NK-92 (cell line): ENCODE data around the gene SLC24A1.

Experiments
- DNase-seq: peaks from one replicate; lab custom pipeline; 2025; ENCODE audit not compliant: unreplicated experiment; lab: John Stamatoyannopoulos, UW

SLC24A1 gene

DNA sequence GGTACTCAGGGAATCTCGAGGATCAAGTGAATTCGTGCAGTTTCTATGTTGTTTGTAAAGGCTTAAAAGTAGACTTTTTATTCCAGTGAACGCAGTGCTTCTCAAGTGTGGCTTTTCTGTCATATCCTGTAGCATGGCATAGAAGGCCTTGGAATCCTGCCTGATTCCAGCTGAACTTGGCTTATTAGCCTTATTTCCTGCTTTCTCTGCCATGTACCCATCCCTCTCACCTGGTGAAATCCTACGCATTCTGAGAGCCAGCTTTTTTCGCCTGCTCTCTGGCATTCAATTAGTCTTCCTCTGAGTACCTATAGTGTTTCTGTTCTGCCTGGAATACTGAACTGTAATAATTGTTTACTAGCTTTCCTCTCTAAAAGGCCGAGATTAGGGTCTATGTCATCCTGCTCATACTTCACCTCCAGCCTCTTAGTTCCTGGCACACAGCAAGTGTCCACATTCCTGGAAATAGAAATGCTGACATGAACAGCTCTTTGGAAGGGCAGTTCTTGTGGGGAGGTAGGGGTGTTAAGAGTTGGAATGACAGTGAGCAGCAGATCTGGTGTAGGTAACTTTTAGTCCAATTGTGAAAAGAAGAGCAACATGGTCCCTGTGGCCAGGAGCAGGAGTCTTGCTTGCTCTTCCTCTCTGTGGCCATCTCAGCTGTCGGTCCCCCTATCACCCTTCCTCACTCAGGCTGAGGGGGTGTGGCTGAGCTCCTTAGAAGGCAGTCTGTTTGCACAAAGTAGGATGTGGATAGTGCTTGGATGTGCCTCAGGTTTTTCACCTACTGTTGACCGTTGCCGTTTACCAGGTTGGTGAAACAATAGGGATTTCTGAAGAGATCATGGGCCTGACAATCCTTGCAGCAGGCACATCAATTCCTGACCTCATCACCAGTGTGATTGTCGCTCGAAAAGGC, 30.4 kb downstream of the SLC24A1 start:
- DNase-seq, result no peak

DNA sequence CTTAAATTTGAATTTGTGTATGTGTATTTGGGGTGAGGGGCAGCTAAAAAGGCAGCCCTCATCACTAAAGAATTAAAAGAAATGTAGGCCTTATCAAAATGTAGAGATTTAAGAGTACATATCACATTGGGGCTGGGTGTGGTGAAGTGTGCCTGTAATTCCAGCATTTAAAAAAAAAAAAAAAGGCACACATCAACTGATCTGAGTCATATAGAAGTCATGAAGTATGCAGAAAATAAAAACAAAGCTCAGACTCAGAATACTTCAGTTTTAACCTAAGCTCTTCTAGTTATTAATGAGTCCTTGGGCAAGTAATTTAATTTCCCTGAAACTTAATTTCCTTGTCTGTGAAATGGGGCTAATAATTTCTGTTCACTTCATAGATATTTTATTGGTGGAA, 31.6 kb downstream of the SLC24A1 start:
- no peak for DNase-seq

DNA sequence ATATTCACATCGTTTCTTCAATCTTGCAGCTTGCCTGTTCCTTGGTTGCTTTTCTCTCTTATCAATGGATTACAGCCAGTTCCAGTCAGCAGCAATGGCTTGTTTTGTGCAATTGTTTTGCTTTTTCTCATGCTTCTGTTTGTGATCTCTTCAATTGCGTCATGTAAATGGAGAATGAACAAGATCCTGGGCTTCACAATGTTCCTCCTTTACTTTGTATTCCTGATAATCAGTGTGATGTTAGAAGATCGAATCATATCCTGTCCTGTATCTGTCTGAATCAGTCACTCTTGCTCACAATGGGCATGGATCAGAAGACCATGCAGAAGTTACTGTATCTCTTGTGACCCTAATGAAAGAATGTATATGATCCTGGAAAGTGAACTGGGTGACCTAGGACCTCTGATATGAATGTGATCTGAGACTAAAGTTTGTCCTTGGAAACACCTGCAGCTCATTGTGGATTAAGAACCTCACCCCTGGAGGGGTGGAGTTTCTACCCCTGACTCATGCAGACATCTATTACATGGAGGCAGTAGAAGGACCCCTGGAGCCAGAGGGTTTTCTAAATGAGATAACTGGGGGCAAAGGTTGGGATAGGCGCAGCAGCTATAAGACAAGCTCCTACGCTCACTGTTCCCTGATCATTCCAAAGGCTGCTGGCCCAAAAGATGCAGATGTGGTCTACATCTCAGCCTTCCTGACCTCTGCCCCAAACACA, 32.2 kb downstream of the SLC24A1 start:
- DNase-seq, result no peak

DNA sequence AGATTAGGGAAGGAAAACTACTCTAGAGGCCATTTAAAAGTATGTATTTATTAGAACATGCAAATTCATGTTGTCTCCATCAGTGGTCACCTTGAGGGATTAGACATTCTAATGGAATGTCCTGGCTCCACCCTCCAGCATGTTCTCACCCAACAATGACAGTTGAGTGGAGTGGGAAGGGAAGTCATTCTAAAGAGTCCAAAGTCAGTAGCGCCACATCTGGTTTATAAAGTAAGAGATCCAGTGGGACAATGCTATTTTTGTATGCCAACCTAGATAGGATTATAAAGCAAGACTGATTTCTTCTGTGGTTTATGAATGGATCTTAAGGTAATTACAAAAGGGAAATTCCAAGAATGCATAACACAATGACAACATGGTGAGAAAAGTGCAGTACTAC, 33.3 kb downstream of the SLC24A1 start:
- no peak for DNase-seq

DNA sequence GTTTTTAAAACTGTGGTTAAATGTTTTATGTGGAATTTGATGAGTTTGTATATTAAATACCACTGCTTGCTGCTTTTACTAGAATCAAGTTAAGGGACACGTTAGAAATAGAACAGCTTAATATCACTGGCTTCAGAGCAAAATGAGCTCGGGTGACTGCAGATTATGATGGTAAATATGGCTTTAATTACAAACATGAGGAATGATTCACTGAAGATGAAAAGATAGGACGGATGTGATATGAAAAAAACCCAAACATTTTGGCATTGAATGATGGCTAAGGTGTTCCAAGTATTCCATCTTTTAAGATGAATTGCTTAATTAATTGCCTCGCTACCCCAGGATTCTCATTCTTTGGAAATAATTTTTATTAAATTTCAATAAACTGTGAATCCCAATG, 33.7 kb downstream of the SLC24A1 start:
- DNase-seq, result no peak

DNA sequence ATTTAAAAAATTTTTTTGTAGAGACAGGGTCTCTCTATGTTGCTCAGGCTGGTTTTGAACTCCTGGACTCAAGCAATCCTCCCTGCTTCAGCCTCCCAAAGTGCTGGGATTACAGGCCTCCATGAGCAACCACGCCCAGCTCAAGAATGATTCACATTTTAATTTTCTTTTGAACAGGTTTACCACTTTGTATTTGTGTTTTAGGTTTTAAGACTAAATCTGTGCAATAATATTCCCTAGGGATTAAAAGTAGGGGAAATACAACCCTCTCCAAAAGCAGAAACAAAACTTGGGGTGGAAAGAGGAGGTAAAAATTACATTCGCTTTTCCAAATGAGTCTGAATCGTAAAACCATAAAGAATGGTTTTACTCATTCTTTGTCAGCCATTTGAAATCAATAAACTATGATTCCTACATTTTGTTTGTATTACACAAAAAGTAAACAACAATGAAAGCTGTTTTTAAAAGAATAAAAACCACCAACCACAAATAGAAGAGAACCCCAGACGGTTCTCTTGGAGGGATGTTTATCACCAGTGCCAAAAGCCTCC, 37.8 kb downstream of the SLC24A1 start:
- no peak for DNase-seq

DNA sequence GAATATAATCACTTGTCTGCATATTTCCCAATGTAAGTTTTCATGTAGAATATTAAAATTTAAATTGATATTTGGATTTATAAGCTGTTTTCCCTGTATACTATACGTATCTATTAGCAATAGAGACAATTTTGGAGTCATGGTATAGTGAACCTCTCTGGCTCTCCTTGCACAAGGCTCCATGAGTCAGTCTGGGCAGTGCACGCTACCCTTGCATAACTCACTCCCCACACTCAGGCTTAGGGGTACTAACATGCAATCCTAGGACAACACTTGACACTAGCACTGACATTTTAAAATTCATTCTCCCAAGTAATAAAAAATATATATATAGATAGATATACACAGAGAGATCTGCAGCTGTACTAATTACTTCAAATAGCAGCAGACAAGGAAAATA, 39.2 kb downstream of the SLC24A1 start:
- DNase-seq, result no peak

DNA sequence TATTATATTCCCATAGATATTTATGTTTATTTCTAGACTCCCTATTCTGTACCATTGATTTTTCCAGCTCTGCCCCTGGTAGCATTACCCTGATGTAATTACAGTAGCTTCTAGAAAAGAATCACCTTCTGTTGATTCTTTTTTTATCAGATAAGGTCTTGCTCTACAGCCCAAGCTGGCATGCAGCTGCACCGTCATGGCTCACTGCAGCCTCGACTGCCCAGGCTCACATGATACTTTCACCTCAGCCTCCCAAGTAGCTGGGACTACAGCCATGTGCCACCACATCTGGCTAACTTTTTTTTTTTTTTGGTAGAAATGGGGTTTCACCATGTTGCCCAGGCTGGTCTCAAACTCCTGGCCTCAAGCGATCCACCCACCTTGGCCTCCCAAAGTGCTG, 41.8 kb downstream of the SLC24A1 start:
- DNase-seq, result no peak

DNA sequence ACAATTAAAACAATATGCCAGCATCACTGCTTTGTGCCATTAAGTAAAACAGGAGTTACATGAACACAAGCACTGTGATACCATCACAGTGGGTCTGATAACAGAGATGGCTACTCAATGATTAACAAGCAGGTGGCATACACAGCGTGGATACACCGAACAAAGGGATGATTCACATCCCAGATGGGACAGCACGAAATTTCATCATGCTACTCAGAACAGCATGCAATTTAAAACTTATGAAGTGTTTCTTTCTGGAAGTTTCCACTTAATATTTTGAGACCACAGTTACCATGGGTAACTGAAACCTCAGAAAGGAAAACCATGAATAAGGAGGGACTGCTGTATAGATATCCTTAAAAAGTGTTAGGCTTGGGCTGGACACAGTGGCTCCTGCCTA, 44.5 kb downstream of the SLC24A1 start:
- DNase-seq, result no peak

DNA sequence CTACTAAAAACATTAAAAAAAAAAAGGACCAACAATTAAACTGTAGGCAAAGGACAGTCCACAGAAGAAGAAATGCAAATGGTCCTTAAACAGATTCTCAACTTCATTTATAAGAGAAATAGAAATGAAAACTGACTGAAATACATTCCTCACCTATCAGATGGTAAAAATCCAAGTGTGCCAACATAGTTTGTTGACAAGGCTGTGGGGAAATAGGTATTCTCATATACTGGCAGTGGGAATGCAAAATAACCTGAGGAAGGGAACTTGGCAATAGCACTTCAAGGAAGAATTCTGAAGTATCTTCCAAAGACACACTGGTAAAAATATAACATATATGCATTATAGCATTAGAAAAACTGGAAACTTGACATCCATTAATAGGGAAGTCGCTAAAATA, 53.8 kb downstream of the SLC24A1 start:
- no peak for DNase-seq

DNA sequence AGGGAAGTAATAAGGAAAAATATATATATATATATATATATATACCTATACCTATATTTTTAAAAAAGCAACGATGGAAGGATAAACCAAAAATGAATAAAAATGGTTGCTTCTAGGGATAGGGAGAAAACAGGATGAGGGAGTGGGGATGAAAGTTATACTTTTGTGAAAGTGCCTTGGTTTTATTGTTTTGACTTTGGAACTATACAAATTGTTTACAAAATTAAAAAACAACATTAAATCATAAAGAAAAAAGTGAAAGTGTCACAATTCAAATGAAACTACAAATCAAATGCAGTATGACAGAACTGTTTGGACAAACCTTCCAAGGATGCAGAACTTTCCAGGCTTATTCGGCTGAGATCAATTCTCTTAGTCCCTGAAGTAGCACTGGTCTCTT, 54.4 kb downstream of the SLC24A1 start:
- DNase-seq, result no peak

DNA sequence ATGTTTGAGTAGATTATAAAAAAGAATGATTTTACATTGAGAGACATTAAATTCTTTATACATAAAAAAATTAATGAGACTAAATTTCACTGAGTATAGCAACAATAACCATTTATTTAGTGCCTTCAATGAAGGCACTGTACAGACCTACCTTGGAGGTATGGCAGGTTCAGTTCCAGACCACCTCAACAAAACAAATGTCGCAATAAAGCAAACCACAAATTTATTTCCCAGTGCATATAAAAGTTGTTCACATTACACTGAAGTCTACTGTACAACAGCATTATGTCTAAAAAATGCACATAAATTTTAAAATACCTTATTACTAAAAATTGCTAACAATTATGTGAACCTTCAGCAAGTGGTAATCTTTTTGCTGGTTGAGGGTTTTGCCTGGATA, 58.8 kb downstream of the SLC24A1 start:
- DNase-seq, result no peak

DNA sequence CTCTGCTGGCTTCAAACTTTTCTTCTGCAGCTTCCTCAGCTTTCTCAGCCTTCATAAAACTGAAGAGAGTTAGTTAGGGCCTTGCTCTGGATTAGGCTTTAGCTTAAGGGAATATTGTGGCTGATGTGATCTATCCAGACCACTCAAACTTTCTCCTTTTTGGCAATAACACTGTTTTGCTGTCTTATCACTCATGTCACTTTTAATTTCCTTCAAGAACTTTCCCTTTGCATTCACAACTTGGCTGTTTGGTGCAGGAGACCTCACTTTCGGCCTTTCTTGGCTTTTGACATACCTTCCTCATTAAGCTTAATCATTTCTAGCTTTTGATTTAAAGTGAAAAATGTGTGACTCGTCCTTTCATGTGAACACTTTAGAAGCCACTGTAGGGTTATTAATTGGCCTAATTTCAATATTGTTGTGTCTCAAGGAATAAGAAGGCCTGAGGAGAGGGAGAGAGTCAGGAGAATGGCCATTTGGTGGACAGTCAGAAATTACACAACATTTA, 60.7 kb downstream of the SLC24A1 start:
- DNase-seq, result no peak

DNA sequence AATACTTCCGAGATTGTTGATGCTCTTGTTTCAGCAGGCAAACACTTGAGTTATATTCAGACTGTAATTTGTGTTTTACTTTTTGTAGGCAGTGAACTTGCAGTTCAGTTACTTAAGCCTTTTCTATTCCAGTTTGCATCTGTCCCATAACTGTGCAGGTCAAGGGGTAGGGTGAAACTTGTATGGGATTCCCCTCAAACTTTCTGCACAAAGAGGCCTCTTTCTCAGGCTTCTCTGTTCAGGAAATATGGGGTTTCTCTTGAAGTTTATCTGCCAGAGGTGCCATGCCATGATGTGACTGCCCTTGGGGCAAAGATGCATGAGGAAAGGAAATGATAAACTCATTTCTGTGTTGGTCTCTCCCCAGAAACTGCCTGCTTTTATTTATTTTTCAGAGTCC, 66.7 kb downstream of the SLC24A1 start:
- no peak for DNase-seq

DNA sequence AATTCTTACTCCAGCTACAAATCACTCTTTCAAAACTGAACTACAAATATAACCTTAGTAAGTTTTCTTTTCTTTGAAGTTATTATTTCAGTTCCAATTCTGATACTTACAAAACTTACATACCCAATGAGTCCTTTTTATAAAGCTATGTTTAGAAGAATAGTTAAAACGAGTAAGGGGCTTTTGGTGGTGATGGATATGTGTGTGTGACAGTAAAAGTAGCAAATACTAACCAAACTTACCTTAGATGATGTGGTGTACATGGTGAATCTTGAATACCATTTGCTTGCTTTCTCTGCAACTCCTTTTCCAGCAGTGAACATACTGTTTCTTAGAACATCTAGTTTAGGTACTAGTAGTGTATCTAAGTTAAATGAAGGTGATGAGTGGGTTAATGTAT, 68.4 kb downstream of the SLC24A1 start:
- no peak for DNase-seq

DNA sequence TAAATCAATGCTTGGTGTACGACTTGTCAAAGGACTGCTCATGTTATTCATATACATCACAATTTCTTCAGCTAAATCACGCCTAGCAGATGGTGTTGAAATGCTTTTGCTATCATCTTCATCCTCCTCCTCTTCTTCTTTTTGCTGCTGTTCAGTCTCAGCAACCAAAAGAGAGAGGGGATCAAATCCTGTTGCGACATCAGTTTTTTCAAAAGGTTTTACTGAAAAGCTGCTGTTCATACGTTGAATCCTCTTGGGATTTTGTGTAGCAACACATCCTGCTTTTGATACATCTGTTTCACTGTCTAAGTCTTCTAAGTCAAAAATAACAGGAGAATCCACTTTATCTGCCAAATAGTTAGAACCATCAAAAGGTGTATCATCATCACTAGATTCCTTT, 69.0 kb downstream of the SLC24A1 start:
- no peak for DNase-seq

DNA sequence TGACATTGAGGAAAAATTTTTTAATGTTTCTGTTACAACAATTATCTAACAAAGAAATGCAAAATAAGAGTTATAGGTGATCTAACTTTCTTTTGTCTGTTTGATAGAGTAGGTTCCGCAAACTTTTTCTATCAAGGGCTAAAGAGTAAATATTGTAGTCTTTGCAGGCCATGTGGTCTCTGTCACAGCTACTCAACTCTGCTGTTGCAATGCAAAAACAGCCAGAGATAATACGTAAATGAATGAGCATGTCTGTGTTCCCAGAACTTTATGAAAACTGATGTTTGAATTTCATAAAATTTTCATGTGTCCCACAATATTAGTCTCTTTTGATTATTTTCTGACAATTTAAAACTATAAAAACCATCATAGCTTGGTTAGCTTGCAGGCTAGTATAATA, 73.3 kb downstream of the SLC24A1 start:
- no peak for DNase-seq
